ENCODE measurements around the gene ATRNL1.
A peak's percentile ranks its signal among the peaks of the same experiment; 100 is the strongest.

ATRNL1 gene

GRCh38 chr10:115093286-115093775, at the start of gene ATRNL1:
Gene ATRNL1 (plus strand): TSS chr10:115093365. CDS start chr10:115093751, 386 bp downstream.
- peak; percentile 39 for DNase-seq (ENCODE audit: insufficient read length, low spot score)
- no peak for FAIRE-seq

- FAIRE-seq (no peak), DNase-seq (ENCODE audit: insufficient read length, low spot score) (no peak)
These were observed 49.4 kb upstream of the ATRNL1 start for GRCh38 chr10:115043719-115044118.

GRCh38 chr10:115044891-115045290, 48.3 kb upstream of the ATRNL1 start:
- FAIRE-seq (no peak), DNase-seq (ENCODE audit: insufficient read length, low spot score) (no peak)

- DNase-seq (ENCODE audit: insufficient read length, low spot score) = no peak
- no peak for FAIRE-seq
These were observed 47.7 kb upstream of the ATRNL1 start for GRCh38 chr10:115045499-115045898.

GRCh38 chr10:115046686-115047236, 46.4 kb upstream of the ATRNL1 start:
- DNase-seq (ENCODE audit: insufficient read length, low spot score) (no peak), FAIRE-seq (no peak)

- FAIRE-seq (no peak), DNase-seq (ENCODE audit: insufficient read length, low spot score) (no peak)
These were observed 45.5 kb upstream of the ATRNL1 start for GRCh38 chr10:115047705-115048104.

- FAIRE-seq (no peak), DNase-seq (ENCODE audit: insufficient read length, low spot score) (no peak)
These were observed 43.8 kb upstream of the ATRNL1 start for GRCh38 chr10:115049318-115049717.

- DNase-seq (ENCODE audit: insufficient read length, low spot score) (no peak), FAIRE-seq (no peak)
These were observed 43.2 kb upstream of the ATRNL1 start for GRCh38 chr10:115049960-115050359.

- no peak for FAIRE-seq
- no peak for DNase-seq (ENCODE audit: insufficient read length, low spot score)
These were observed 42.7 kb upstream of the ATRNL1 start for GRCh38 chr10:115050375-115051010.

GRCh38 chr10:115051216-115051615, 41.9 kb upstream of the ATRNL1 start:
- FAIRE-seq = no peak
- no peak for DNase-seq (ENCODE audit: insufficient read length, low spot score)

- FAIRE-seq (no peak), DNase-seq (ENCODE audit: insufficient read length, low spot score) (no peak)
These were observed 40.9 kb upstream of the ATRNL1 start for GRCh38 chr10:115052226-115052625.

- no peak for FAIRE-seq
These were observed 40.4 kb upstream of the ATRNL1 start for GRCh38 chr10:115052728-115053127.

GRCh38 chr10:115056186-115056585, 37.0 kb upstream of the ATRNL1 start:
- FAIRE-seq = no peak
- no peak for DNase-seq (ENCODE audit: insufficient read length, low spot score)

More at GRCh38 chr10:115052728-115053127, 40.4 kb upstream of the ATRNL1 start:
- DNase-seq (ENCODE audit: insufficient read length, low spot score) = no peak

GRCh38 chr10:115059301-115059898, 33.8 kb upstream of the ATRNL1 start:
- DNase-seq (ENCODE audit: insufficient read length, low spot score) = no peak
- FAIRE-seq = no peak

- no peak for FAIRE-seq
- no peak for DNase-seq (ENCODE audit: insufficient read length, low spot score)
These were observed 29.2 kb upstream of the ATRNL1 start for GRCh38 chr10:115063701-115064658.

GRCh38 chr10:115065801-115066200, 27.4 kb upstream of the ATRNL1 start:
- FAIRE-seq = no peak
- no peak for DNase-seq (ENCODE audit: insufficient read length, low spot score)

GRCh38 chr10:115066528-115066927, 26.6 kb upstream of the ATRNL1 start:
- FAIRE-seq (no peak), DNase-seq (ENCODE audit: insufficient read length, low spot score) (no peak)

GRCh38 chr10:115073796-115074195, 19.4 kb upstream of the ATRNL1 start:
- DNase-seq (ENCODE audit: insufficient read length, low spot score) (no peak), FAIRE-seq (no peak)

GRCh38 chr10:115082506-115082905, 10.7 kb upstream of the ATRNL1 start:
- DNase-seq (ENCODE audit: insufficient read length, low spot score) (no peak), FAIRE-seq (no peak)

GRCh38 chr10:115084277-115084850, 8.8 kb upstream of the ATRNL1 start:
- DNase-seq (ENCODE audit: insufficient read length, low spot score) (no peak), FAIRE-seq (no peak)

GRCh38 chr10:115091161-115091560, 2.0 kb upstream of the ATRNL1 start:
- DNase-seq (ENCODE audit: insufficient read length, low spot score) = no peak
- FAIRE-seq = no peak
